Measurements from ENCODE around the gene TRIP13.
"Not testable (repeated sequence)": the region's sequence is repeated elsewhere in the genome, so short reads cannot be mapped to it uniquely, and the experiment has no call there.

GRCh38 chr5:843926-844325 lies 48.8 kb upstream of the TRIP13 start:
- not testable (repeated sequence) for TF ChIP-seq CTCF, POLR2A (IDR thresholded peaks at IDR 0.05)
